NCI-H748 treated with DMSO at 0.1 percent for 48 hours (cell line): ENCODE data around the gene HDAC5.
A peak's percentile ranks its signal among the peaks of the same experiment; 100 is the strongest.
"Not testable (repeated sequence)": the region's sequence is repeated elsewhere in the genome, so short reads cannot be mapped to it uniquely, and the experiment has no call there.

ENCODE experiments used
- DNase-seq: peaks from one replicate; lab custom pipeline; 2025; lab: John Stamatoyannopoulos, UW

The HDAC5 gene

DNA sequence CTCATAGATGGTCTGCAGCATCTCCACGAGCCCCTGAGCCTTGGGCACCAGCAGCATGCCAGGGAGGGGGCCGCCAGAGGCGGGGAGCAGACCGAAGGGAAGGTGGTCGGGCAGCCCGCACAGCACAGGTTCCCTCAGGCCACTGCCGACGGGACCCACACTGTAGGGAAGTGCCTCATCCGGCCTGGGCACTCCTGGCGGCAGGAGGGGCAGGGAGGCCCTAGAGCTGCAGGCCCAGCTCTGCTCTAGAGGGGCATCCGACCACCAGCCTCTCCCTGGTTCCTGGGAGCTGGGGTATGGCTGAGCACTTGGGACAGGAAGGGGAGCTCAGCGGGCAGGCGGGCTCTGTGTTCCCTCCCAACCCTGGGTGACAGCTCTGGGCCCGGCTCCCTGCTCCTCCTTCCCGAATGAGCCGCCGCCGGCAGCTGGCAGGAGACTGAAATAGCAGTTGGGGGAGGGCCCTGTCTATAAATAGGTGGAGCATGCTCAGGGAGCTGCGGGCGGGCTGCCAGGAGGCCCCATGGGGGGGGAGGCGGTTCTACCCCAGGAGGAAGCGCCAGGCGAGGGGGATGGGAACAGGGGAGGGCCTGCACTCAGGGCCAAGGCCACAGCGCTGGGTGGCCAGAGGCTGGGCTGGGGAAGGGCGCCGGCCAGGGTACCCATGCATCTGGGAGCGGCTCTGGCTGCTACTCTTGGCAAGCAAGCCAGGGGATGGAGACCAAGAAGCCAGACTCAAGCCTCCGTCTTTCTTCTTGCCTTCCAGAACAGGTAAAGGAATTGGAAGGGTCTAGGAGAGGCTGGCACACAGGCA is 12.4 kb downstream of the HDAC5 start:
- DNase-seq, result peak; percentile 63

DNA sequence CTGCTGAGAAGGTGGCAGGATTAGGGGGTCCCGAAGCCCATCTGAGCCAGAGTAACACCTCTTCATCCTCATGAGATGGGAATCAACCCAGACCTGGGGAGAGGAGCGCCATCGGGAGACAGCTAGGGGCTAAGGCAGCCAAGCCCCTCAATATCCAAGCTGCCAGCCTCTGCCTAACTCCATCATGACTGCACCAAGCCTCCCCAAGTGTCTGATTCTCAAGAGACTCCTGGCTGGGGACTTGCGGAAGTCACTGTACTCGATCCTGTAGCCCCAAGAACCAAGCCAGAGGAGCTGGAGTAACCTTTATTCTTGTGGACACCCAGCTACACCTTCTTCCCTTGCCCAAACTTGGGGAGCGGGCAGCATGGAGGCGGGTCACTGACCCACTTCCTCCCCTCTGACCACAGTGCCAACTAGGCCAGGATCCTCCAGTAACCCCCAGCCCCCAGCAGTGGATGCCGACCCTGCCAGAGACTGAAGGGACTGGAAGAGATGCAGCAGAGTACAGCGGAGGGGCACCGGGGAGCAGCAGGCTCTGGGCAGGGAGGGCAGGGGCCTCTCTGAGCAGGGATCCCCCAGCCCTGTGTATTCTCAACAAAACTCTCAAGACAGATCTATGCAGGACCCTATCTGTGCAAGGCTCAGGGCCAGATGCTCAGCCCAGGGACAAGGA is 13.3 kb downstream of the HDAC5 start:
- no peak for DNase-seq

DNA sequence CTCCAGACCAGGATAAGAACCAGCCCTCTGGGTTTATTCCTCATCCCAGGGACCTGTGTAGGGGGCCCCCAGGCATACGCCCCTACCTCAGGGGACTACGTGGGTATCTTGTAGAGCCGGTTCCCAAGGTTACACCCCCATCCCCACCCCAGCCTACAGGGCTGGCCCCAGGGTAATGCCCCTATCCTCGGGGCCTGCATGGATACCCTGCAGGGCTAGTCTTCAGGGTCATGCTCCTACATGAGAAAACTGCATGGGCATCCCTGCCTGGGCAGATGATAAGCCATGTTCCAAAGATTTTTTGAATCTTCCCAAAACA is 14.2 kb downstream of the HDAC5 start:
- DNase-seq, result no peak

DNA sequence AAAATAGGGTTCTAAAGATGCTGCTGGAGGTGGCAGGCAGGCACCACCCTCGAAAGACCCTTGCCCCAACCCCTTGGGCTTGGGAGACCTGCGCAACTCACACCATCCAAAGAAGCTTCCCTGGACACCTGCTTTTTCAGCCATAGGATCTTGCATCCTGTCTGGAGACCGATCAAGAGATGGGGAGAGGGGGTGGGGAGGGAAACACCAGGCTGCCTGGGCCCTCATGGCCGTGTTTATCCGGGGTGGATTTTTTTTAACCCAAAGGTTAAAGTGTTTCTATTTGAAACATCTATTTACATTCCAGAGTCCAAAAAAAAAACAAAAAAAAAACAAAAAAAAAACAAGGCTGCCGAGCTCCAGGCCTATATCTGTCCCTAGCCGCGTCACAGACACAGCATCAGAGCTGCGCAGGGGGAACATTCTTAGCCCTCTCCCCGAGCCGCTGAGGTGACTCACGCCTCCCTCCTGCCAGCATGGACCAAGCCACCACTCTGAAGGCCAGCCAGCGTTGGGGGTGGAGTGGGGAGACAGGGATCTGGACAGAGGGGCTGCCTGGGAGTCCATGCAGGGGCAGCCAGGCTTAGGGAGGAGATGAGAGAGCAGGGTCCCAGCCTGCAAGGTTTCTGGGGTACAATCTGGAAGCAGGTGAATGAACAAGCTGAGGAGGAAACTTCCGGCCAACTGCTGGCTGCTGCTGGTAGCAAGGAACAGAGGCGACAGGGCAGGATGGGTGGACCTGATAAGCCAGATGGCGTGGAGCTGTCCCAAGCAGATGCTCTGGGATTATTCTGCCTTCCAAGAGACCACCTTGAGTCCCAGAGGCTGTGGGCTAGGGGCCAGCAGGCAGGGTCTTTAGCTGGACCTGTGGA is 14.8 kb downstream of the HDAC5 start:
- no peak for DNase-seq

DNA sequence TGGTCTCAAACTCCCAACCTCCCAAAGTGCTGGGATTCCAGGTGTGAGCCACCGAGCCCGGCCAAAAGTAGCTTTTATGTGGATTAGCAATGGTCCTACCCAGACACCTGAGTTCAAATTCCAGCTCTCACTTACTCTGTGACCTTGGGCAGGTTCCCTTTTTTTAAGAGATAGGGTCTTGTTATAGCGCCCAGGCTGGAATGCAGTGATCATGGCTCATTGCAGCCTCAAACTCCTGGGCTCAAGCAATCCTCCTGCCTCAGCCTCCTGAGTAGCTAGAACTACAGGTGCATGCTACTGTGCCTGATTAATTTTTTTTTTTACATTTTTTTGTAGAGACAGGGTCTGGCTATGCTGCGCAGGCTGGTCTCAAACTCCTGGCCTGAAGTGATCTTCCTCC is 16.6 kb downstream of the HDAC5 start:
- no peak for DNase-seq

DNA sequence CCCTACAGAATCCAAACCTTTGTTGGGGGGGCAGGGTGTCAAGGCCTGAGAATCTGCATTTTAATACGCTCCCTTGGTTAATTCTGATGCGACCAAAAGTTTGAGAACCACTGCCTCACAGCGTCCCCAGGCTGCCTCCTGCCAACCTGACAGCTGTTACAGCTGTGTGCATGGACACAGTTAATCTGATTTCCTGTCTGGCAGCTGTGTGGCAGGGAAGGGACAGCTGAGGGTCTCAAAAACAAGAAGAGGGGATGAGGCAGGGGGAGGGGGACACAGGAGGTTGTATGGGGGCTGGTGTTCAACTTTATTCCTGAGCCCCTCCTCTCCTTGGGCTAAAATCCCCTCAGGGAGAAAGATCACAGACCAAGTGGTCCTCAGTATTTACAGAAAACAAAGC is 17.5 kb downstream of the HDAC5 start:
- DNase-seq, result no peak

DNA sequence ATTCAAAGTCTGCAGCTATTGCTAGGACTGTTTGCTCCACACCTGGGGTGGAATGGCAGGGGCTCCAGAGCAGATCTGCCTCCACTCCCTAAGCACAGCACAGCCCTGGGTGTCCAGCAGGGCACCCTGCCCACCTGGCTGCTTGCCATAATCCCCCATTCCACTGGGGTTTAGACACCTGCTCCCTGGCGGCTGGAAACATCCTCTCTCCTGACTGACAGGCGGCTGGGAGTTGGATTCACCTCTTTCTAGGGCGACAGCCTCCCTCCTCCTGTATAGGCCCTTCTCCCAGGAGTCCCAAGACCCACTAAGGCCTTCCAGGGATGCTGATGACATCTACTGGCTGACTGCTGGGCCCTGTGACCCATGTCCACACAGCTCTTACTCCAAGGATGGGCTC is 18.0 kb downstream of the HDAC5 start:
- DNase-seq, result no peak

DNA sequence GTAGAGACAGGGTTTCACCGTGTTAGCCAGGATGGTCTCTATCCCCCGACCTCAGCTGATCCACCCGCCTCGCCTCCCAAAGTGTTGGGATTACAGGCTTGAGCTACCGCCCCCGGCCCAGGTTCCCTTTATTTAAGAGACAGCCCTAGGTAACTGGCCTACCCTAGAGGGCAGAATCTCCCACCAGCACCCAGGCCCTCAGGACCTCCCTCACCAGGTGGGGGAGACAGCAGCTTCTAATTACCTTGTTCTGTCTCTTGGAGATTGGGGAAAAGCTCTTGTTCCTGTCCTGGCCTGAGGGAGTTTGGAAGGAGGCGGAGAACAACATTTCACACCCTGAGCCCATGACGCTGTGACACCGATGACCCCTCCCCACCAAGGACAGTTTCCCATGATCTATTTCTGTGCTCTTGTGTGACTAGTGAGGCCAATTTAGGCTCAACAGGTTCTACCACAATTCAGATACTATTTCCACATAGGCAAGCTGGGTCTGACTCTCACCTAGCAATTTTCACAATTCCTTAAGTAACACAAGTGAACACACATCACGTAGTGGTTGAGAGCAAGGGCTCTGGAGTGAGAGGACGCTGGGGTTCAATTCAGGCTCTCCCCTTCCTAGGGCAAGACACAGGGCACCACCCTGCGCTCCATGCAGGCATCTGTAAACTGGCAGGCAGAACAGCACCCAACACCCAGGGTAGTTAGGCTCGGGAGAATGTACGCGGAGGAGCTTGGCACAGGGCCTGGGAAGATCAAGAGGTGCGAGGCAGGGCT is 20.4 kb downstream of the HDAC5 start:
- no peak for DNase-seq

DNA sequence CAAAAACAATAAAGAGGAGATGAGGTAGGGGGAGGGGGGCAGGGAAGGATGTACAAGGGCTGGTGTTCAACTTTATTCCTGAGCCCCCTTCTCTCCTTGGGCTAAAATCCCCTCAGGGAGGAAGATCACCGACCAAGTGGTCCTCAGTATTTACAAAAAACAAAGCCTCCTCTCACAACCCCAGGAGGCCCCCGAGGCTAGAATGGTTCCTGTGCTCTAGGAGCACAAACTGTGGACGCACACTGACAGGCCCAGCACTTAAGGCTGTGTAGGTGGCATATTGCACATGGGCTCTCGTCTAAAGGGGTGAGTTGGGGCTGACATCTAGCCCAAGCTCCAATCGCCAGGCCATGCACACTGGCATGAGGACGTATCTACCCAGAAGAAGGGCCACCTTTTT is 21.6 kb downstream of the HDAC5 start:
- not testable (repeated sequence) for DNase-seq

DNA sequence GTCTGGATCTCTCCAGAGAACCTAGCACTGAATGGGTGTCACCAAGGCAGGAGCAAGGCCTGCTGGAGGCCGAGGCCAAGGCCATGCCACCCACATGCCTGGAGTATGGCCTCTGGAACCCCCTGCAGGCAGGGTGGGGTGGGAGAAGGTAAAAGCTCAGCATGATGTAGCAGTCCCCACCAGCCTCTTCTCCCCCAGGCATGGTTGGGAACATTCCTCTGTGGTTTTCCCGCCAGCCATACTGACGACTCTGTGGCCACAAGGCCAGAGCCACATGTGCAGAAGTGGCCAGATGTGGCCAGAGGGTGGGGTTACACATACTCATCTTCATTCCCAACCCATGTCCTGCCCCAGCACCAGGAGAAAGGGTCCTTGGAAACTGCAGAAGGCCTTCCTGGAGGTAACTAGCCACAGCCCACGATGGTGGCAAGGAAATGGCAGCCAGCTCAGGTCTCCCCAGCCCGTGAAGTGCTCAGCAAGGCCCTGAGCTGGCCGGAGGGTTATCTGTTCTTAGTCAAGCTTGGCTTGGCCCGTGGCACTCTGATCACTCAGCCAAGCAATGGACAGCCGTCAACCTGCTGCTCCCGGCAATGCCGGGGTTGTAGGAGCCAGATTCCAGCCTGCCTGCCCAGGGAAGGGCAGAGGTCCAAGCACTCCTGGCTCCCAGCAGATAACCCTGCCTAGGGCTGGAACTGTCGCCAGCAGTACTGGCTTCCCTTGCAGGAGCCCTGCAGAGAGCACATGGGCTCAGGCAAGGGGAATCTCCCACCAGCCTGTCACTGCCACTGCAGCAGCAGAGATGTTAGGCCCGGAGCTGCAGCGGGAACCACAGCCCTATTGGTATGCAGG is 26.1 kb downstream of the HDAC5 start:
- no peak for DNase-seq

DNA sequence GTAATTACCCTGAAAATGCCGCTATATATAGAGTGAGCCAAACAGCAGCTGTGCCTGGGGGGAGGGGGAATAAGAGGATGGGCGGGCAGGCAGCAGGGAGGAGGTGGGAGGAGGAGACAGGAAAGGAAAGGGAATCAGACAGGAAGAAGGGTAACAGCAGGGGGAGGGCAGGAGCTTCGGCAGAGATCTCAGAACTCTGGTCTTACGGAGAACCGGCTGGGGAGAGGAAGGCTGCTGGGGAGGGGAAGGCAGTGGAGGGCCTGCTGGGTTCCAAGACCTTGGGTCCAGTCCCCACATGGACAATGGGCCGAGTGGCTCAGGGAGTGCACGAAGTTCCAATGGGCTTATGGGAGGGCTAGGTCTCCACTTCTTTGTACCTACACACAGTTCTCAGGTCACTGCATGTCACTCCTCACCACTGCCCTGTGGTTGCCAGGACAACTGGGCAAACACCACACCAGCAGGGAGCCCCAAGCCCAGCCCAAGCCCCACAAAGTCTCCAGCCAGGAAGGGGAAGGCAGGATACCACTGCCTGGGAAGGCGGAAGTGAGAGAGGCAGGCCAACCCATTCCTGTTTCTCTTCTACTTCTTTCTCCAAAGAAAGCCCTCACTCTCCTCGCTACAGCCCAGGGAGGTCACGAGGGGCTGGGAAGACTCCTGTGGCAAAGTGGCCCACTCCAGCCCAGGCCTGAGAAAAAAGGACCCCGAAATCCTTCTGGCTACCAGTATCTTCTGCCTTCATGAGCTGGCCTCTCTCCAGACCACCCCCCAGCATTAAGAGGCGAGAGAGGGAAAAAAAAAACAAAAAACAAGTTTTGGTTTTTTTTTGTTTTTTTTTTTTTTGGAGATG is 27.6 kb downstream of the HDAC5 start:
- peak; percentile 79 for DNase-seq

DNA sequence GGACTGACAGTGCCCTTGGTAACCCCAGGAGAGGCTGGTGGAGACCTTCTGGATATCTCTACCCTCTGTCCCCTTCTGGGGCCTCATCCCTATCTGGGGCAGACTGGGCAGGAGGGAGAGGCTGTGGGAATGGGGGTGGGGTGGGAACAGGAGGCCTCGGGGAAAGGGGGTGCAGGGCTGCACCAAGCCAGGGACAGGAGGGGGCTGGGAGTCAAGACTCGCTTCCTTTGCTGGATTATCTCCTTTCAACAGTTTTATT is 28.1 kb downstream of the HDAC5 start:
- no peak for DNase-seq

DNA sequence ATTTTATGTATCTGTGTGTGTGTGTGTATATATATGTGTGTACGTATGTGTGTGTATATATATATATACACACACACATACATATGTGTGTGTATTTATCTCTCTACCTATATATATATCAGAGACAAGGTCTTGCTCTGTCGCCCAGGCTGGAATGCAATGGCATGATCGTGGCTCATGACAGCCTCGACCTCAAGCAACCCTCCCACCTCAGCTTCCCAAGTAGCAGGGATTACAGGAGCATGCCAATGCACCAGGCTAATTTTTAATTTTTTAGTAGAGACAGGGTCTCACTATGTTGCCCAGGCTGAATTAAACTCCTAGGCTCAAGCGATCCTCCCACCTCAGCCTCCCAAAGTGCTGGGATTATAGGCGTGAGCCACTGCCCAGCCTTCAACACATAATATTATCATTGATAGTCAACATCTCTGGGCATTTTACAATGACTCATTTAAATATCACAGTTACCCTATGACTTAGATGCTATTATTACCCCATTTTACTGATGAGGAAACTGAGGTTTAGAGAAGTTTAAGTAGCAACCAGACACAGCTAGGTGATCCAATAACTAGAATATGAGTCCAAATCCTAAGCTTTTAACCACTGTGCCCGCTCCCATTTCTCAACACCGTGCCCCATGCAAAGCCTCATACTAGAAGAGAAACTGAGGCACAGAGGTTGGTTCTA is 28.6 kb downstream of the HDAC5 start:
- DNase-seq, result no peak

DNA sequence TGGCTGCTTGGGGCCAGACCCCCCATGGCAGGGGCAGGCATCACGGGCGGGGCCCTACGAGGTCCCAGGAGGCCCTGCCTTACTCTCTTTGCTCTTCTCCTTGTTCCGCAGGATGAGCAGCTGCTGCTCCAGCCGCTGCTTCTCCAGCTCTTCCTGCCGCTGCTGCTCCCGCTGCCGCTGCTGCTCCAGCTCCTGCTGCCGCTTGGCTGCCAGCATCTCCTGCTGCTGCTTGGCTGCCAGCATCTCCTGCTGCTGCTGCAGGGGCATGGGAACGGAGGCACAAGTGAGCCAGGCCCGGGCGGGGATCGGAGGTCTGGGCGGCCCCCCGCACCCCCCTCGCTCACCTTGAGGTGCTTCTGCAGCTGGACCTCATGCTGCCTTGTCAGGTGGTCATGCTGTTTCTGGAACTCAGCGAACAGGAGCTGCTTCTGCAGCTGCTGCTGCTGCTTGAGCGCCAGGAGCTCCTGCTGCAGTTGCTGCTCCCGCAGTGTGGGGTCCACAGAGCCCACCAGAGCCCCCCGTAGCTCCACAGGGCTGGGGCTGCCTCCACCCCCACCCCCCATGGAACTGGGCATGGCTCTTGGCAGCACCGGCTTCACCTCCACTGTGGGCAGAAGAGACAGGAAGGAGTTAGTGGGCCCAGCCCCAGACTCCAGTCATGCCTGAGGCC is 30.1 kb downstream of the HDAC5 start:
- no peak for DNase-seq

DNA sequence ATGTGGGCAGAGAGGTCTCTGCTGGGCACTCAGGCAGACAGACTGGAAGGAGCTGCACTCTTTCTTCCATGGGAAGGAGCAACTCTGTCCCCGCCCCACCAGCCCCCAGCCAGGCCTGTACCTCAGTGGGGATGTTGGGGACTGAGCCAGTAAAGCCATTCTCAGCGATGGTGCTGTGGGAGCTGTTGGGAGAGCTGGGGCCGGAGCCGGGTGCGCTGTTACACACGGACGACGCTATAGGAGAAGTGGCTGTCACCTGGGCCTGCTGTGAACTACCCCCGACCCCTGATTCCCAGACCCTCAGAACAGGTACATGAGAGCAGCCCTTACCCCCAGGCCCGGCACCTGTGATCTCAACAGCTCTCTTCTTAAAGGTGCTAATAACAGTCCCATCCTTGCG is 31.4 kb downstream of the HDAC5 start:
- no peak for DNase-seq

DNA sequence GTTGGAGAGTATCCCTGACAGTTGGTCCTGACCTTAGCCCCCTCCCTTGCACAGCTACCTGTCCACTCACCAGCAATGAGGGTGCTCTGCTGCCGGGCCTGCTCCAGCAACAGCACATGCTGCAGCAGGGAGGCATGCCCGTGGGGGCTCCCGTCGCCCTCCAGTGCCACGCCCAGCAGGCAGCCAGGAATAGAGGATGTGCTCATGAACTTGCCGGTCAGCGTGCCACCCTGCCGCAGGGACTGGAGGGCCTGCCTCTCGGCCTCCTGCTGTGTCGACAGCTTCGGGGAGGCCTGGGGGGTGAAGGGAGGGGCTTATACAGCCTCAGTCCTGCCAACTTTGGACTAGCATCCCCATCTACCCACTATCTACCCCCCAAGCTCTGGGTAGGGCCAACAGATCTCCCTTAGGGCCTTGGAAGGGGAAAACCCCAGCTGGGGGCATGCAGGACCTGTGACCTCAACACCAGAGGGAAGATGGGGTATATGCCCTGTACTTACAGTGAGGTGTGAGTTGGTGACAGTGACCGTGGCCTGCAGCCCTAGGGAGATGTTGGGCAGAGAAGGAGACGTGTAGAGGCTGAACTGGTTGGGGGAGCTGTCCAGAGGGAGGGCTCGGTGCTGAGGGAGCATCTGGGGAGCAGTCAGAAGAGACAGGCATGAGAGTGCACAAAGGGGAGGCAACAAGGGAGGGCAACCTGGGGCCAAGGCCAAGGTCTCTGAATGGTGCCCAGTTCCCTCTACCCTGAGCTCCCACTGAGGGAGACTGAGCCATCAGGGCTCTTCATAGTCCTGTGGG is 32.0 kb downstream of the HDAC5 start:
- no peak for DNase-seq

DNA sequence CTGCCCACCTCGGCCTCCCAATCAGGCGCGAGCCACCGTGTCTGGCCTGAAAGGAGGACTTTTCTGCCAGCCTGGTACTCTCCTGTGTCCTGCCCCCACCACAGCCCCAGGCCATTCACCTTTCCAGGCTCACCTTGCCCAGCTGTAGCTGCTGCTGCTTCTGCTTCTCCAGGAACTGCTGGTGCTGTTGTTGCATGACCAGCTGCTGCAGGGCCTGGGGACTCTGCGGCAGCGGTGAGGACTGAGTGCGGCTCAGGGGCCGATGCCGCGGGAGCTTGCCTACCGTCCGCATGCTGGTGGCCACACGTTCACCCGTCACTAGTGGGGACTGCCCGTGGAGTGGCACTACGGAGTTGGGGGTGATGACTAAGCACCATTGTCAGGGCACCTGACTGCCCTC is 35.2 kb downstream of the HDAC5 start:
- DNase-seq, result no peak

DNA sequence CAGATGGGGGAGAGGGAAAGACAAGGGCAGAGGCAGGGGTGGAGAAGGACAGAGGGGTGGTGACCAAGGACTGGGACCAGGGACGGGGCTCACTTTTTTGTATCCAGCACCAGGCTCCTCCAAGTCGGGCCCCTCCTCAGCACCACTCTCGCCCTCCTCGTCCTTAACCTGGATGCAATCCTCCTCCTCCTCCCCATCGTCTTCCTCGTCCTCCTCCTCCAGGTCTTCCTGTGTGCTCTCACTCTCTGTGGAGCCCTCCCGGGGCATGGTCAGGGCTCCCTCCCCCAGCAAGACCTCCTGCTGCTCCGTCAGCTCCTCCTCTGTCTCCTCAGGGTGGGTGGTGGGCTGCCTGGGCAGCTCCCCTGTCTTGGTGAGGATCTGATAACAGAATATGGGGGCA is 36.1 kb downstream of the HDAC5 start:
- DNase-seq, result no peak
